ENCODE data around the gene RNASEL.

DNA sequence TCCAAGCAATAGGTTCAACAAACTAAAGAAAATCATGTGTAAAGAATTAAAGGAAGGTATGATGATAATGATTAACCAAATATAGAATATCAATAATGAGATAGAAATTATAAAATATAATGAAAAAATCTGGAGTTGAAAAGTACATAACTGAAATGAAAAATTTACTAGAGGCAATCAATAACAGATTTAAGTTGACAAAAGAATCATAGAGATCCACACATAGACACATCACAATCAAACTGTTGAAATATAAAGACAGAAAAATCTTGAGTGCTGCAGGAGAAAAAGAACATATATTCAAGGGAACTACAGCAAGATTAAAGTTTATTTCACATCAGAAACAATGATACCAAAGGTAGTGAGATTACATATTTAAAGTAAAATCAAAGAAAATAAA is 63.7 kb downstream of the RNASEL start:
- TF ChIP-seq, protein P1, sequence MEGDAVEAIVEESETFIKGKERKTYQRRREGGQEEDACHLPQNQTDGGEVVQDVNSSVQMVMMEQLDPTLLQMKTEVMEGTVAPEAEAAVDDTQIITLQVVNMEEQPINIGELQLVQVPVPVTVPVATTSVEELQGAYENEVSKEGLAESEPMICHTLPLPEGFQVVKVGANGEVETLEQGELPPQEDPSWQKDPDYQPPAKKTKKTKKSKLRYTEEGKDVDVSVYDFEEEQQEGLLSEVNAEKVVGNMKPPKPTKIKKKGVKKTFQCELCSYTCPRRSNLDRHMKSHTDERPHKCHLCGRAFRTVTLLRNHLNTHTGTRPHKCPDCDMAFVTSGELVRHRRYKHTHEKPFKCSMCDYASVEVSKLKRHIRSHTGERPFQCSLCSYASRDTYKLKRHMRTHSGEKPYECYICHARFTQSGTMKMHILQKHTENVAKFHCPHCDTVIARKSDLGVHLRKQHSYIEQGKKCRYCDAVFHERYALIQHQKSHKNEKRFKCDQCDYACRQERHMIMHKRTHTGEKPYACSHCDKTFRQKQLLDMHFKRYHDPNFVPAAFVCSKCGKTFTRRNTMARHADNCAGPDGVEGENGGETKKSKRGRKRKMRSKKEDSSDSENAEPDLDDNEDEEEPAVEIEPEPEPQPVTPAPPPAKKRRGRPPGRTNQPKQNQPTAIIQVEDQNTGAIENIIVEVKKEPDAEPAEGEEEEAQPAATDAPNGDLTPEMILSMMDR (IDR thresholded peaks at IDR 0.05): no peak
- TF ChIP-seq POLR2A (IDR thresholded peaks at IDR 0.05): no peak

All from lower leg skin (tissue), 3 donors.